K562 (cell line): ENCODE data around the gene N4BP2. TPM values are rescaled to one million over a fixed set of nuclear protein-coding genes. Genes with fewer than 3 reads are reported as not detected.

Source experiments
- CCAR2 ChIP-seq: fragments of 200-400 bp; formaldehyde crosslinking; IDR thresholded peaks from 2 replicates; pipeline ENCODE4 v1.6.1; 2017; ENCODE audit warnings: mild to moderate bottlenecking, low read depth, low read length
- CHD4 ChIP-seq: fragments of 200-600 bp; sonication (generic); IDR thresholded peaks from 3 replicates; pipeline ENCODE4 v1.6.1; 2012; ENCODE audit warnings: low read depth, mild to moderate bottlenecking, mixed read lengths, low read length, inconsistent platforms; ENCODE audit not compliant: insufficient read depth, insufficient replicate concordance, poor library complexity, severe bottlenecking
- CREB3L1 ChIP-seq: fragments of 450-650 bp; IDR thresholded peaks from 2 replicates; pipeline ENCODE4 v1.6.1; 2014; ENCODE audit warnings: low read depth, mild to moderate bottlenecking, moderate library complexity, borderline replicate concordance
- E2F3 ChIP-seq: fragments of 250-450 bp; sonication (Bioruptor Pico); IDR thresholded peaks from 2 replicates; pipeline ENCODE4 v1.4.0; 2020; ENCODE audit warnings: mild to moderate bottlenecking
- FOXA3 ChIP-seq, 2 experiments: fragments of 450-650 bp in 1 of 2; sonication (generic) in 1 of 2; formaldehyde crosslinking; IDR thresholded peaks in 1 of 2; conservative IDR thresholded peaks in 1 of 2; 2 replicates each; pipeline versions ENCODE4 v1.4.0 to v1.8.0; 2020 to 2022; ENCODE audit warnings: mild to moderate bottlenecking in 2 of 2, missing genetic modification reagents in 1 of 2
- MEIS2 ChIP-seq: fragments of 450-650 bp; IDR thresholded peaks from 2 replicates; pipeline ENCODE4 v1.6.1; 2014; ENCODE audit warnings: mild to moderate bottlenecking; ENCODE audit not compliant: partially characterized antibody
- NFXL1 ChIP-seq: fragments of 450-650 bp; formaldehyde crosslinking; IDR thresholded peaks from 2 replicates; pipeline ENCODE4 v1.4.0; 2021; ENCODE audit warnings: mild to moderate bottlenecking
- POLR2A ChIP-seq: fragments of 450-650 bp; conservative IDR thresholded peaks from 2 replicates; pipeline ENCODE4 v1.6.1; 2016
- RBM17 ChIP-seq: fragments of 200-400 bp; formaldehyde crosslinking; IDR thresholded peaks from 2 replicates; pipeline ENCODE4 v1.6.1; 2017; ENCODE audit warnings: low read depth, mild to moderate bottlenecking, low read length, borderline replicate concordance
- RERE ChIP-seq: sonication (generic); formaldehyde crosslinking; IDR thresholded peaks from 2 replicates; pipeline ENCODE4 v1.8.0; 2023; ENCODE audit warnings: missing genetic modification reagents, mild to moderate bottlenecking, borderline replicate concordance
- TAF7 ChIP-seq: fragments of 450-650 bp; IDR thresholded peaks from 2 replicates; pipeline ENCODE4 v1.6.1; 2016; ENCODE audit warnings: missing genetic modification characterization, missing compliant biosample characterization
- TCF7 ChIP-seq: sonication (generic); IDR thresholded peaks from 2 replicates; pipeline ENCODE4 v1.6.1; 2016; ENCODE audit warnings: antibody characterized with exemption, borderline replicate concordance
- TRIM28 ChIP-seq: fragments of 450-650 bp; IDR thresholded peaks from 2 replicates; pipeline ENCODE4 v1.6.1; 2017
- TSC22D4 ChIP-seq: fragments of 450-650 bp; IDR thresholded peaks from 2 replicates; pipeline ENCODE4 v1.6.1; 2016; ENCODE audit warnings: missing genetic modification characterization, missing biosample characterization, control low read depth
- U2AF2 ChIP-seq: fragments of 200-400 bp; formaldehyde crosslinking; optimal IDR thresholded peaks from 2 replicates; pipeline ENCODE3; 2017; ENCODE audit warnings: low read depth, mild to moderate bottlenecking, low read length
- ZC3H8 ChIP-seq: fragments of 450-650 bp; IDR thresholded peaks from 2 replicates; pipeline ENCODE4 v1.6.1; 2017
- ZNF212 ChIP-seq: fragments of 450-650 bp; formaldehyde crosslinking; IDR thresholded peaks from 2 replicates; pipeline ENCODE4 v1.4.0; 2020; ENCODE audit warnings: mild to moderate bottlenecking
- ZNF699 ChIP-seq: fragments of 250-450 bp; sonication (Bioruptor Pico); IDR thresholded peaks from 2 replicates; pipeline ENCODE4 v1.8.0; 2021; ENCODE audit warnings: mild to moderate bottlenecking, moderate library complexity; ENCODE audit not compliant: insufficient replicate concordance
- ZNF830 ChIP-seq: fragments of 250-450 bp; sonication (Bioruptor Pico); IDR thresholded peaks from 2 replicates; pipeline ENCODE4 v1.5.0; 2021; ENCODE audit warnings: mild to moderate bottlenecking
- polyA plus RNA-seq, 8 experiments: library from polyadenylated mRNA; depleted of rRNA in 4 of 8; stranded (reverse) in 5 of 8; unstranded in 3 of 8; fragments of >200 nt; fragmentation: Nextera tagmentation in 2 of 8; fragmentation: Illumina TruSeq in 1 of 8; extraction: Ambion mirVana in 2 of 8; extraction: Trizol in 1 of 8; gene quantifications; 2 replicates each; pipeline versions ENCODE4 v1.2.1 to v1.2.3, GENCODE V29; 2011 to 2014; ENCODE audit warnings: inconsistent platforms in 1 of 8, missing spikeins in 1 of 8
- total RNA-seq, 7 experiments: library from RNA; depleted of rRNA in 6 of 7; stranded (reverse); fragments of >200 nt in 6 of 7; fragmentation: Illumina TruSeq in 2 of 7; extraction: Trizol in 2 of 7; gene quantifications; 2 replicates each; pipeline versions ENCODE4 v1.2.1 to v1.2.3, GENCODE V29; 2011 to 2021; ENCODE audit warnings: low replicate concordance in 1 of 7
- TF ChIP-seq, protein P1 (sequence below): sonication (generic); formaldehyde crosslinking; IDR thresholded peaks from 2 replicates; pipeline ENCODE4 v1.8.0; 2023; ENCODE audit warnings: mild to moderate bottlenecking, missing genetic modification reagents
- TF ChIP-seq, protein P2 (sequence below): sonication (generic); formaldehyde crosslinking; IDR thresholded peaks from 2 replicates; pipeline ENCODE4 v1.8.0; 2022; ENCODE audit warnings: mild to moderate bottlenecking, missing genetic modification reagents

Gene N4BP2
- total and polyA plus RNA-seq, 9 of the 15 experiments (the other 6 are each of a cell fraction or from before 2014, with no cell fraction given): 2.7 to 12.6 (median 7.6) TPM

- TF ChIP-seq MEIS2: peak; percentile 7
- no peak for TF ChIP-seq E2F3
- TF ChIP-seq TCF7: peak; percentile 69; the same call in 1 of the 2 replicates
- no peak for TF ChIP-seq U2AF2
- no peak for TF ChIP-seq TRIM28
- no peak for TF ChIP-seq NFXL1 (CRISPR knock-in tag)
- TF ChIP-seq ZC3H8: no peak
- TF ChIP-seq RERE: no peak
- TF ChIP-seq CHD4: no peak
- no peak for TF ChIP-seq ZNF830
- no peak for TF ChIP-seq RBM17
- TF ChIP-seq, protein P1, sequence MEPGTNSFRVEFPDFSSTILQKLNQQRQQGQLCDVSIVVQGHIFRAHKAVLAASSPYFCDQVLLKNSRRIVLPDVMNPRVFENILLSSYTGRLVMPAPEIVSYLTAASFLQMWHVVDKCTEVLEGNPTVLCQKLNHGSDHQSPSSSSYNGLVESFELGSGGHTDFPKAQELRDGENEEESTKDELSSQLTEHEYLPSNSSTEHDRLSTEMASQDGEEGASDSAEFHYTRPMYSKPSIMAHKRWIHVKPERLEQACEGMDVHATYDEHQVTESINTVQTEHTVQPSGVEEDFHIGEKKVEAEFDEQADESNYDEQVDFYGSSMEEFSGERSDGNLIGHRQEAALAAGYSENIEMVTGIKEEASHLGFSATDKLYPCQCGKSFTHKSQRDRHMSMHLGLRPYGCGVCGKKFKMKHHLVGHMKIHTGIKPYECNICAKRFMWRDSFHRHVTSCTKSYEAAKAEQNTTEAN (CRISPR knock-in tag): no peak
- TF ChIP-seq FOXA3 (CRISPR knock-in tag; conservative IDR thresholded peaks at IDR 0.05 in 1 of 2, IDR thresholded peaks at IDR 0.05 in 1 of 2): 0 out of 4 replicates have a peak, but pooled peaks of 1 of the 2 experiments have one; percentile 9
- peak; percentile 52; the same call in 1 of the 2 replicates for TF ChIP-seq CREB3L1
- no peak for TF ChIP-seq CCAR2
- TF ChIP-seq, protein P2, sequence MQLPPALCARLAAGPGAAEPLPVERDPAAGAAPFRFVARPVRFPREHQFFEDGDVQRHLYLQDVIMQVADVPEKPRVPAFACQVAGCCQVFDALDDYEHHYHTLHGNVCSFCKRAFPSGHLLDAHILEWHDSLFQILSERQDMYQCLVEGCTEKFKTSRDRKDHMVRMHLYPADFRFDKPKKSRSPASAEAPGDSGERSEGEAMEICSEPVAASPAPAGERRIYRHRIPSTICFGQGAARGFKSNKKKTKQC (CRISPR knock-in tag): no peak
- TF ChIP-seq TSC22D4: no peak
- no peak for TF ChIP-seq ZNF212 (CRISPR knock-in tag)
- TF ChIP-seq POLR2A: peak; percentile 57
- TF ChIP-seq ZNF699: no peak
- no peak for TF ChIP-seq TAF7 (tag)
Observed at GRCh38 chr4:40194602-40195161, 138.0 kb downstream of the N4BP2 start (continued).
